ENCODE data around the gene ALPK1. TPM values are rescaled to one million over a fixed set of nuclear protein-coding genes. Genes with fewer than 3 reads are reported as not detected.

Gene ALPK1
- polyA plus RNA-seq, 1 of the 3 experiments (the other 2 are of a cell fraction), result 2.8 TPM

DNA sequence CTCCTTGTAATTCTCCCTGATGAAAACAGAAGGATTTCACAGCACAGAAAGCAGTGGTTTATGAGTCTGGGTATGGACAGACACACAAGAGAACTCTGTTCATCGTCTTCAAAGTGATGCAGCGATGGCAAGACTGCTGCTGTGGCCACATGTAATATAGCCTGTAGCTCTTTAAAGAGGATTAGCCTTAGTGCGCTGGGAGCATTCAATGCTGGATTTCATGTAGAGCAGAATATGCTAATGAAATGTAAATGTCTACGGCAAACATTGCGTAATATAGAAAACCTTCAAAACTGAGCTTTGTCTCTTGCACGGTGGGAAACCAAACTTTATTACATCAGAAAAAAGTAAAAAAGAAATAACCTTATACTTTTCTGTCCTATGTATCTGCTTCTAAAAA is 42.9 kb downstream of the ALPK1 start:
- DNase-seq, result no peak
- H3K4me2 ChIP-seq, result no peak overlapping the region
- H3K27ac ChIP-seq (ENCODE audit: low read depth in 2 of 2, low read length in 1 of 2), result no peak overlapping the region
- H3K9ac ChIP-seq, result no peak overlapping the region
- no peak overlapping the region for H2AFZ ChIP-seq (ENCODE audit: low read depth)
- H3K9me3 ChIP-seq, result no peaks in the 10 kb centered on the region
- H3K9me2 ChIP-seq, result no peaks in the 10 kb centered on the region
- H3K4me1 ChIP-seq (ENCODE audit: control insufficient read depth in 1 of 2, insufficient read depth in 2 of 2, low read depth in 1 of 2, low read length in 1 of 2), result peaks cover 0 to 4% of the 10 kb centered on the region in 2 experiments; a peak in 1 of 4 replicates
- no peaks in the 10 kb centered on the region for H3F3A ChIP-seq (replicated peaks; ENCODE audit: insufficient read depth)
- no peaks in the 10 kb centered on the region for H3K27me3 ChIP-seq (ENCODE audit: insufficient read depth)
- ChIA-PET POLR2A (no interaction called here), CTCF (interaction anchor here (1.0 to 1.8 kb wide), 4 partner anchors 12 to 265 kb away, joined by 3 to 7 read pairs (median 4); no protein-coding TSS in a partner anchor)
- H4K20me1 ChIP-seq (ENCODE audit: insufficient read depth), result no peaks in the 10 kb centered on the region
- H3K4me3 ChIP-seq (ENCODE audit: low read depth in 2 of 2, low read length in 1 of 2), result no peak overlapping the region
- H3K79me2 ChIP-seq (ENCODE audit: insufficient read depth), result no peaks in the 10 kb centered on the region
- no peaks in the 10 kb centered on the region for H3K36me3 ChIP-seq (replicated peaks in 1 of 2; ENCODE audit: control insufficient read depth in 1 of 2, insufficient read depth in 2 of 2, low read length in 1 of 2)
- 95% methylated on average over 6 of the region's 6 CpGs for WGBS (ENCODE audit: low lambda C conversion rate)
- TF ChIP-seq RCOR1 (IDR thresholded peaks at IDR 0.05; ENCODE audit: low read length) (no peak), SMC3 (IDR thresholded peaks at IDR 0.05; ENCODE audit: low read depth, low read length) (no peak), RAD21 (IDR thresholded peaks at IDR 0.05; ENCODE audit: low read length) (no peak), RFX5 (IDR thresholded peaks at IDR 0.05; ENCODE audit: low read length) (no peak), FOXM1 (IDR thresholded peaks at IDR 0.05; ENCODE audit: low read depth) (no peak), GABPA (IDR thresholded peaks at IDR 0.05; ENCODE audit: low read depth) (no peak), FOSL2 (IDR thresholded peaks at IDR 0.05; ENCODE audit: borderline replicate concordance, low read depth) (no peak)
- TF ChIP-seq, protein P1, sequence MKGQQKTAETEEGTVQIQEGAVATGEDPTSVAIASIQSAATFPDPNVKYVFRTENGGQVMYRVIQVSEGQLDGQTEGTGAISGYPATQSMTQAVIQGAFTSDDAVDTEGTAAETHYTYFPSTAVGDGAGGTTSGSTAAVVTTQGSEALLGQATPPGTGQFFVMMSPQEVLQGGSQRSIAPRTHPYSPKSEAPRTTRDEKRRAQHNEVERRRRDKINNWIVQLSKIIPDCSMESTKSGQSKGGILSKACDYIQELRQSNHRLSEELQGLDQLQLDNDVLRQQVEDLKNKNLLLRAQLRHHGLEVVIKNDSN (IDR thresholded peaks at IDR 0.05; ENCODE audit: borderline replicate concordance, low read depth), result no peak

DNA sequence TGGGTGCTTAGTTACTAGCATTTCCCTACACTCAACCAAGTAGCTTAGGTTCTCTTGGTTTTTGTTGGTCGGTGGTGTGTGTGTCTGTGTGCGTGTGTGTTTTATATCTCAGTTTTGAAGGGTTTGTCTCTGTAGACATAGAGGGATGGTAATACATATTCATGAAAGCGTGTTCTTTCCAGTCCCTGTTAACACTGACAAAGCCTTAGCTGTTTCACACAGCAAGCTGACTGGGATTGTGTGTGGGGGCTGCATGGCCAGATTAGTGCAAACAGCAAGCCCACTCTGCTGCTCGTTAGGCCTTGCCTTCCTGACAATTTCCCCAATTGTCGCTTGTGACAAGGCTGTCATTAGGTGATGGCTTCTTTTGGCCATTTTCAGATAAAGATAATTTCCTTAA is 43.9 kb downstream of the ALPK1 start:
- Histone ChIP-seq H3K9me3 (no peaks in the 10 kb centered on the region), H3F3A (replicated peaks; ENCODE audit: insufficient read depth) (no peaks in the 10 kb centered on the region), H3K79me2 (ENCODE audit: insufficient read depth) (no peaks in the 10 kb centered on the region), H3K4me2 (no peak overlapping the region), H3K36me3 (replicated peaks in 1 of 2; ENCODE audit: control insufficient read depth in 1 of 2, insufficient read depth in 2 of 2, low read length in 1 of 2) (no peaks in the 10 kb centered on the region), H3K4me1 (ENCODE audit: control insufficient read depth in 1 of 2, insufficient read depth in 2 of 2, low read depth in 1 of 2, low read length in 1 of 2) (peaks cover 0 to 4% of the 10 kb centered on the region in 2 experiments; a peak in 1 of 4 replicates), H3K9ac (no peak overlapping the region), H3K27ac (ENCODE audit: low read depth in 2 of 2, low read length in 1 of 2) (no peak overlapping the region), H2AFZ (ENCODE audit: low read depth) (no peak overlapping the region), H3K9me2 (no peaks in the 10 kb centered on the region), H3K27me3 (ENCODE audit: insufficient read depth) (no peaks in the 10 kb centered on the region), H3K4me3 (ENCODE audit: low read depth in 2 of 2, low read length in 1 of 2) (no peak overlapping the region), H4K20me1 (ENCODE audit: insufficient read depth) (no peaks in the 10 kb centered on the region)
- DNase-seq, result no peak
- TF ChIP-seq, protein P2, sequence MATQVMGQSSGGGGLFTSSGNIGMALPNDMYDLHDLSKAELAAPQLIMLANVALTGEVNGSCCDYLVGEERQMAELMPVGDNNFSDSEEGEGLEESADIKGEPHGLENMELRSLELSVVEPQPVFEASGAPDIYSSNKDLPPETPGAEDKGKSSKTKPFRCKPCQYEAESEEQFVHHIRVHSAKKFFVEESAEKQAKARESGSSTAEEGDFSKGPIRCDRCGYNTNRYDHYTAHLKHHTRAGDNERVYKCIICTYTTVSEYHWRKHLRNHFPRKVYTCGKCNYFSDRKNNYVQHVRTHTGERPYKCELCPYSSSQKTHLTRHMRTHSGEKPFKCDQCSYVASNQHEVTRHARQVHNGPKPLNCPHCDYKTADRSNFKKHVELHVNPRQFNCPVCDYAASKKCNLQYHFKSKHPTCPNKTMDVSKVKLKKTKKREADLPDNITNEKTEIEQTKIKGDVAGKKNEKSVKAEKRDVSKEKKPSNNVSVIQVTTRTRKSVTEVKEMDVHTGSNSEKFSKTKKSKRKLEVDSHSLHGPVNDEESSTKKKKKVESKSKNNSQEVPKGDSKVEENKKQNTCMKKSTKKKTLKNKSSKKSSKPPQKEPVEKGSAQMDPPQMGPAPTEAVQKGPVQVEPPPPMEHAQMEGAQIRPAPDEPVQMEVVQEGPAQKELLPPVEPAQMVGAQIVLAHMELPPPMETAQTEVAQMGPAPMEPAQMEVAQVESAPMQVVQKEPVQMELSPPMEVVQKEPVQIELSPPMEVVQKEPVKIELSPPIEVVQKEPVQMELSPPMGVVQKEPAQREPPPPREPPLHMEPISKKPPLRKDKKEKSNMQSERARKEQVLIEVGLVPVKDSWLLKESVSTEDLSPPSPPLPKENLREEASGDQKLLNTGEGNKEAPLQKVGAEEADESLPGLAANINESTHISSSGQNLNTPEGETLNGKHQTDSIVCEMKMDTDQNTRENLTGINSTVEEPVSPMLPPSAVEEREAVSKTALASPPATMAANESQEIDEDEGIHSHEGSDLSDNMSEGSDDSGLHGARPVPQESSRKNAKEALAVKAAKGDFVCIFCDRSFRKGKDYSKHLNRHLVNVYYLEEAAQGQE (IDR thresholded peaks at IDR 0.05; ENCODE audit: low read depth, low read length), result no peak
- no peak for TF ChIP-seq RCOR1 (IDR thresholded peaks at IDR 0.05; ENCODE audit: low read length)
- TF ChIP-seq, protein P3, sequence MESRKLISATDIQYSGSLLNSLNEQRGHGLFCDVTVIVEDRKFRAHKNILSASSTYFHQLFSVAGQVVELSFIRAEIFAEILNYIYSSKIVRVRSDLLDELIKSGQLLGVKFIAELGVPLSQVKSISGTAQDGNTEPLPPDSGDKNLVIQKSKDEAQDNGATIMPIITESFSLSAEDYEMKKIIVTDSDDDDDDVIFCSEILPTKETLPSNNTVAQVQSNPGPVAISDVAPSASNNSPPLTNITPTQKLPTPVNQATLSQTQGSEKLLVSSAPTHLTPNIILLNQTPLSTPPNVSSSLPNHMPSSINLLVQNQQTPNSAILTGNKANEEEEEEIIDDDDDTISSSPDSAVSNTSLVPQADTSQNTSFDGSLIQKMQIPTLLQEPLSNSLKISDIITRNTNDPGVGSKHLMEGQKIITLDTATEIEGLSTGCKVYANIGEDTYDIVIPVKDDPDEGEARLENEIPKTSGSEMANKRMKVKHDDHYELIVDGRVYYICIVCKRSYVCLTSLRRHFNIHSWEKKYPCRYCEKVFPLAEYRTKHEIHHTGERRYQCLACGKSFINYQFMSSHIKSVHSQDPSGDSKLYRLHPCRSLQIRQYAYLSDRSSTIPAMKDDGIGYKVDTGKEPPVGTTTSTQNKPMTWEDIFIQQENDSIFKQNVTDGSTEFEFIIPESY (IDR thresholded peaks at IDR 0.05; ENCODE audit: borderline replicate concordance, low read depth), result no peak
- TF ChIP-seq, protein P1 (IDR thresholded peaks at IDR 0.05; ENCODE audit: borderline replicate concordance, low read depth), result no peak
- TF ChIP-seq ELF1 (IDR thresholded peaks at IDR 0.05), result no peak
- no peak for TF ChIP-seq TAF1 (IDR thresholded peaks at IDR 0.05; ENCODE audit: borderline replicate concordance, low read depth, low read length)
- TF ChIP-seq MXI1 (IDR thresholded peaks at IDR 0.05; ENCODE audit: low read depth, low read length), result no peak
- TF ChIP-seq FOXJ3 (CRISPR knock-in tag; IDR thresholded peaks at IDR 0.05), result no peak
- TF ChIP-seq RXRA (IDR thresholded peaks at IDR 0.05; ENCODE audit: borderline replicate concordance, low read depth), result no peak
- no peak for TF ChIP-seq GABPA (IDR thresholded peaks at IDR 0.05; ENCODE audit: low read depth)
- TF ChIP-seq, protein P4, sequence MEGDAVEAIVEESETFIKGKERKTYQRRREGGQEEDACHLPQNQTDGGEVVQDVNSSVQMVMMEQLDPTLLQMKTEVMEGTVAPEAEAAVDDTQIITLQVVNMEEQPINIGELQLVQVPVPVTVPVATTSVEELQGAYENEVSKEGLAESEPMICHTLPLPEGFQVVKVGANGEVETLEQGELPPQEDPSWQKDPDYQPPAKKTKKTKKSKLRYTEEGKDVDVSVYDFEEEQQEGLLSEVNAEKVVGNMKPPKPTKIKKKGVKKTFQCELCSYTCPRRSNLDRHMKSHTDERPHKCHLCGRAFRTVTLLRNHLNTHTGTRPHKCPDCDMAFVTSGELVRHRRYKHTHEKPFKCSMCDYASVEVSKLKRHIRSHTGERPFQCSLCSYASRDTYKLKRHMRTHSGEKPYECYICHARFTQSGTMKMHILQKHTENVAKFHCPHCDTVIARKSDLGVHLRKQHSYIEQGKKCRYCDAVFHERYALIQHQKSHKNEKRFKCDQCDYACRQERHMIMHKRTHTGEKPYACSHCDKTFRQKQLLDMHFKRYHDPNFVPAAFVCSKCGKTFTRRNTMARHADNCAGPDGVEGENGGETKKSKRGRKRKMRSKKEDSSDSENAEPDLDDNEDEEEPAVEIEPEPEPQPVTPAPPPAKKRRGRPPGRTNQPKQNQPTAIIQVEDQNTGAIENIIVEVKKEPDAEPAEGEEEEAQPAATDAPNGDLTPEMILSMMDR (IDR thresholded peaks at IDR 0.05), result no peak
- TF ChIP-seq JUND (IDR thresholded peaks at IDR 0.05), result no peak
- no peak for TF ChIP-seq EZH2phosphoT487 (IDR thresholded peaks at IDR 0.05; ENCODE audit: borderline replicate concordance, low read depth)
- POLR2A ChIA-PET, result no interaction called here
- CTCF ChIA-PET, result interaction anchor here (1.8 kb wide), 1 partner anchor 13 kb away, joined by 7 read pairs; no protein-coding TSS in a partner anchor
- WGBS (ENCODE audit: low lambda C conversion rate), result 92% methylated on average over 5 of the region's 5 CpGs
